Caco-2 (cell line): ENCODE results near the gene TAF1B. TPM values are rescaled to one million over a fixed set of nuclear protein-coding genes. Genes with fewer than 3 reads are reported as not detected.

Experiments used
- BruUV-seq: library from RNA; stranded (reverse); fragments of 400-500 nt; replicated peaks from 2 replicates; lab custom pipeline; 2021; lab: Mats Ljungman, UMichigan
- CTCF ChIA-PET: fragments of 300-600 bp; sonication (Branson Sonifier 250); formaldehyde crosslinking; loops from one replicate; lab custom pipeline; 2022; ENCODE audit warnings: antibody characterized with exemption; lab: Charles Lee
- POLR2A ChIA-PET: fragments of 300-600 bp; sonication (Branson Sonifier 250); formaldehyde crosslinking; loops from one replicate; lab custom pipeline; 2022; ENCODE audit warnings: antibody characterized with exemption; lab: Charles Lee
- DNase-seq, 2 experiments: peaks; one replicate each; pipeline versions ENCODE4 v3.0.0 to v3.0.0-alpha.2; 2020 to 2022
- H3K27me3 ChIP-seq: replicated peaks from 2 replicates; pipeline ENCODE4 v1.6.0; 2011; ENCODE audit warnings: low read length; ENCODE audit not compliant: control insufficient read depth, insufficient read depth
- H3K36me3 ChIP-seq: 2 replicates; pipeline ENCODE4 v1.5.1; 2011; ENCODE audit warnings: low read length; ENCODE audit not compliant: control insufficient read depth, insufficient read depth
- H3K4me1 ChIP-seq: fragments of 250-450 bp; sonication (Bioruptor Pico); 2 replicates; pipeline ENCODE4 v1.5.1; 2020; ENCODE audit warnings: mild to moderate bottlenecking
- H3K4me3 ChIP-seq: 2 replicates; pipeline ENCODE4 v1.5.1; 2011; ENCODE audit warnings: low read depth, mild to moderate bottlenecking, control low read depth, low read length
- H3K9me3 ChIP-seq: fragments of 250-450 bp; sonication (Bioruptor Pico); 2 replicates; pipeline ENCODE4 v1.5.1; 2020; ENCODE audit warnings: mild to moderate bottlenecking, moderate library complexity
- H3K27ac Mint-ChIP-seq: one replicate; pipeline ENCODE4 v1.8.0; 2022; ENCODE audit warnings: mixed read lengths; ENCODE audit not compliant: unreplicated experiment
- H3K27me3 Mint-ChIP-seq: one replicate; pipeline ENCODE4 v1.8.0; 2022; ENCODE audit warnings: mixed read lengths; ENCODE audit not compliant: insufficient read depth, unreplicated experiment
- H3K36me3 Mint-ChIP-seq: one replicate; pipeline ENCODE4 v1.8.0; 2022; ENCODE audit warnings: mild to moderate bottlenecking, mixed read lengths; ENCODE audit not compliant: insufficient read depth, unreplicated experiment
- H3K4me1 Mint-ChIP-seq: one replicate; pipeline ENCODE4 v1.8.0; 2022; ENCODE audit warnings: low read depth, mixed read lengths; ENCODE audit not compliant: unreplicated experiment
- H3K4me3 Mint-ChIP-seq: one replicate; pipeline ENCODE4 v1.8.0; 2022; ENCODE audit warnings: mild to moderate bottlenecking, moderate library complexity, mixed read lengths; ENCODE audit not compliant: unreplicated experiment
- H3K9me3 Mint-ChIP-seq: one replicate; pipeline ENCODE4 v1.8.0; 2022; ENCODE audit warnings: mixed read lengths; ENCODE audit not compliant: unreplicated experiment
- CTCF ChIP-seq, 2 experiments: fragments of 200-600 bp in 1 of 2; IDR thresholded peaks; 1 replicate in 1 of 2; 2 replicates in 1 of 2; pipeline versions ENCODE4 v1.5.1 to v1.8.0; 2011 to 2022; ENCODE audit warnings: antibody characterized with exemption in 1 of 2, control low read depth in 1 of 2, inconsistent platforms in 1 of 2, low read depth in 1 of 2, low read length in 1 of 2, mild to moderate bottlenecking in 1 of 2, moderate library complexity in 1 of 2; ENCODE audit not compliant: insufficient read depth in 1 of 2, severe bottlenecking in 1 of 2, unreplicated experiment in 1 of 2
- intact Hi-C: fragments of 100-400 bp; cut with micrococcal nuclease; formaldehyde crosslinking; loops from one replicate; pipeline ENCODE4 v1.10.0; 2022; ENCODE audit not compliant: unreplicated experiment
- total RNA-seq: library from RNA; stranded (reverse); gene quantifications from 2 replicates; pipeline ENCODE4 v1.2.3, GENCODE V29; 2022

TAF1B gene
- total RNA-seq, 1 experiment from 2014 or later = 24.8 TPM

GRCh38 chr2:9884436-9884835 is 41.2 kb downstream of the TAF1B start:
- Histone ChIP-seq H3K27me3 (no peaks in the 10 kb centered on the region), H3K9me3 (peaks cover 7% of the 10 kb centered on the region), H3K36me3 (no peaks in the 10 kb centered on the region), H3K4me3 (no peak overlapping the region), H3K4me1 (no peaks in the 10 kb centered on the region)
- Mint-ChIP-seq H3K9me3 (peaks cover 18% of the 10 kb centered on the region), H3K4me1 (peaks cover 5% of the 10 kb centered on the region), H3K36me3 (peaks cover 41% of the 10 kb centered on the region), H3K27me3 (no peaks in the 10 kb centered on the region), H3K4me3 (no peak overlapping the region), H3K27ac (no peak overlapping the region)
- BruUV-seq = no TSS peak
- TF ChIP-seq CTCF (IDR thresholded peaks at IDR 0.05; ENCODE audit: insufficient read depth in 1 of 2, low read depth in 1 of 2, low read length in 1 of 2, severe bottlenecking in 1 of 2, unreplicated experiment in 1 of 2) = no peak
- CTCF ChIA-PET = interaction anchor here (0.5 kb wide), 1 partner anchor 180 kb away, joined by 4 read pairs; no protein-coding TSS in a partner anchor
- POLR2A ChIA-PET = no interaction called here
- intact Hi-C loops = no loop called here
- DNase-seq = no peak

- no peak overlapping the region for H3K4me3 Mint-ChIP-seq
- intact Hi-C loops = no loop called here
- no peaks in the 10 kb centered on the region for H3K27me3 Mint-ChIP-seq
- peaks cover 34% of the 10 kb centered on the region for H3K36me3 Mint-ChIP-seq
- peaks cover 18% of the 10 kb centered on the region for H3K9me3 Mint-ChIP-seq
- CTCF ChIA-PET = no interaction called here
- H3K36me3 ChIP-seq = no peaks in the 10 kb centered on the region
- POLR2A ChIA-PET = no interaction called here
- H3K4me1 ChIP-seq = no peaks in the 10 kb centered on the region
- no peak overlapping the region for H3K4me3 ChIP-seq
- peaks cover 12% of the 10 kb centered on the region for H3K4me1 Mint-ChIP-seq
- peaks cover 7% of the 10 kb centered on the region for H3K9me3 ChIP-seq
- BruUV-seq = no TSS peak
- H3K27me3 ChIP-seq = no peaks in the 10 kb centered on the region
- TF ChIP-seq CTCF (IDR thresholded peaks at IDR 0.05; ENCODE audit: insufficient read depth in 1 of 2, low read depth in 1 of 2, low read length in 1 of 2, severe bottlenecking in 1 of 2, unreplicated experiment in 1 of 2) = no peak
- no peak for DNase-seq
- H3K27ac Mint-ChIP-seq = no peak overlapping the region
Measured at GRCh38 chr2:9885036-9885684, 41.9 kb downstream of the TAF1B start.

- Histone ChIP-seq H3K9me3 (peaks cover 7% of the 10 kb centered on the region), H3K4me3 (no peak overlapping the region), H3K36me3 (no peaks in the 10 kb centered on the region), H3K4me1 (no peaks in the 10 kb centered on the region), H3K27me3 (no peaks in the 10 kb centered on the region)
- no peak overlapping the region for H3K4me3 Mint-ChIP-seq
- ChIA-PET CTCF (no interaction called here), POLR2A (no interaction called here)
- H3K36me3 Mint-ChIP-seq = peaks cover 28% of the 10 kb centered on the region
- peaks cover 18% of the 10 kb centered on the region for H3K9me3 Mint-ChIP-seq
- DNase-seq = no peak
- H3K27me3 Mint-ChIP-seq = no peaks in the 10 kb centered on the region
- no peak for TF ChIP-seq CTCF (IDR thresholded peaks at IDR 0.05; ENCODE audit: insufficient read depth in 1 of 2, low read depth in 1 of 2, low read length in 1 of 2, severe bottlenecking in 1 of 2, unreplicated experiment in 1 of 2)
- no peak overlapping the region for H3K27ac Mint-ChIP-seq
- no TSS peak for BruUV-seq
- intact Hi-C loops = no loop called here
- peaks cover 12% of the 10 kb centered on the region for H3K4me1 Mint-ChIP-seq
Measured at GRCh38 chr2:9887513-9887912, 44.2 kb downstream of the TAF1B start.
